HG03066 (cell line): ENCODE measurements around the gene LUC7L.
"Not testable (repeated sequence)": the region's sequence is repeated elsewhere in the genome, so short reads cannot be mapped to it uniquely, and the experiment has no call there.

Source experiments
- ATAC-seq: cut with Tn5 transposase; IDR thresholded peaks from one replicate; pipeline ENCODE4 v1.9.1; 2021; ENCODE audit warnings: low read depth; ENCODE audit not compliant: unreplicated experiment

LUC7L gene

DNA sequence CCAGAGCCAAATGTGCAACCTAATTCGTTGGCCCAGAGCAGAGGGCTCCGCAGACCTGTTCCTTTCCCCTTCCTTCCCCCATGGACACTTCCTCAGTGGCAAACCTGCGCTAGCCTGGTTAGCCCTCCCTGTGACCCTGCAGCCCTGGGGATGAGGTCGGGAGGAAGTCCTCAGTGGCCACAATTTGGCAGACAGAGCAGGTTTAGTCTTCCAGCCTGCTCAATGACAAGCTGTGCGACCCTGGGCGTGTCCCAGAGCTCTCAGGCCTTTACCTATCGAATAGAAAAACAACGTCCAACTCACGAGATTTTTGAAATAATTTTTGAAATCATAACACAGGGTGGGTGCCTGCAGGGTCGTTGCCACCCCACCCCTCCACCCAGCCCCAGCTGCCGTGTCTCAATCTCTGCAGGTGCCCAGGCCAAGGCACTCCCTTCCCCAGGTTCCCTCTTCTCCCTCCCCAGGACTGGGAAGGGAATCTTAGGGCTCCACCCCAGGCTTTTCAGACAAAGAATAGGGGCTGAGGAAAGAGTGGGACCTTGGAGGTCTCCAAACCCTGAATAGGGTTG, 62.0 kb downstream of the LUC7L start:
- ATAC-seq = no peak

DNA sequence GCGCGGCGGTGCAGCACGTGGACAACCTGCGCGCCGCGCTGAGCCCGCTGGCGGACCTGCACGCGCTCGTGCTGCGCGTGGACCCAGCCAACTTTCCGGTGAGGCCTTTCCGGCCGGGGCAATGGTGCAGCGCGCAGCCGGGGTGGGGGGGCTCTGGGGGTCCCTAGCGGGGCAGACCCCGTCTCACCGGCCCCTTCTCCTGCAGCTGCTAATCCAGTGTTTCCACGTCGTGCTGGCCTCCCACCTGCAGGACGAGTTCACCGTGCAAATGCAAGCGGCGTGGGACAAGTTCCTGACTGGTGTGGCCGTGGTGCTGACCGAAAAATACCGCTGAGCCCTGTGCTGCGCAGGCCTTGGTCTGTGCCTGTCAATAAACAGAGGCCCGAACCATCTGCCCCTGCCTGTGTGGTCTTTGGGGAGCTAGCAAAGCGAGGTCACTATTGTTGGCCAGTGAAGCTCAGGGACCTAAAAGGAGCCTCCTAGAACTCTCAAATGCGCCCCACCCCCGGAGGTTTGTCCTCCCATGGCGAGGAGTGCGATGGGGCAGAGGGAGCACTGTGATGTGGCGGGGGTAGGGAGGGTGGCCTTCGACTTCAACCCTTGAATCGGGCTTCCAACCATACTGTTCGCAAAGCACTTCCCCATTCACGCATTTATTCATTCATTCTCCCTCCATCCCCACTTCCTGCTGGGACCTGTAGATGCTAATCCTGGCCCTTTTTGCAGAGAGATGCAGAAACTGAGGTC, 62.7 kb downstream of the LUC7L start:
- no peak for ATAC-seq

DNA sequence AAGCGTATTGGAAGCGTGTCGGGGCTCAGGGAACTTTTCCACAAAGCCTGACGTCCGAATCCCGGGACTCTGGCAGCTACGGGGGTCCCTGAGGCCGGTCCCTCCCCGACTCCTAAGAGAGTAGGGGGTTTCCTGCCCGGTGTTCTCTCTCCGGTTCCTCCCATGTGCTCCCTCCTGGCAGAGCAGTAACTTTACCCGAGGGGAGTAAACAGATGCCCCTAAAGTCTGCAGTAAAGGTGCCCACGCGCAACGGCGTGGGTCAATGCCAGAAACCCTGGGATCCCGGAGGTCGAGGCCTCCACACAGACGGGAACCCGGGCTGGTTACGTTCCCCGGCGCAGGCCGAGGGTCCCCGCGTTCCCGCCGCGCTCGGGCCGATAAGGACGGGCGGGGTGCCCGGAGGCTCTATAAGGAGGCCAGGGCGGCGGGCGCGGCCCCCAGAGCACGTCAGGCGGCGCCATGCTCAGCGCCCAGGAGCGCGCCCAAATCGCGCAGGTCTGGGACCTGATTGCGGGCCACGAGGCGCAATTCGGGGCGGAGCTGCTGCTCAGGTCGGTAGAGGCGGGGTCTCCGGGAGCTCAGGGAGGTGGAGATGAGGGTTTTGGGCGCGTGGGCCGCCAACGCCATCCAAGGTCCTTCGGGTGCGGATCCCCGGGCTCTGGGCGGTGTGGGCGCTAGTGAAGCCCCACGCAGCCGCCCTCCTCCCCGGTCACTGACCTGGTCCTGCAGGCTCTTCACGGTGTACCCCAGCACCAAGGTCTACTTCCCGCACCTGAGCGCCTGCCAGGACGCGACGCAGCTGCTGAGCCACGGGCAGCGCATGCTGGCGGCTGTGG, 63.5 kb downstream of the LUC7L start, which contains the start of gene HBM:
TSS of gene HBM (plus strand) at position 440 of the 836 bp plus-strand sequence. CDS start at position 460, 20 bp downstream.
- ATAC-seq = no peak

DNA sequence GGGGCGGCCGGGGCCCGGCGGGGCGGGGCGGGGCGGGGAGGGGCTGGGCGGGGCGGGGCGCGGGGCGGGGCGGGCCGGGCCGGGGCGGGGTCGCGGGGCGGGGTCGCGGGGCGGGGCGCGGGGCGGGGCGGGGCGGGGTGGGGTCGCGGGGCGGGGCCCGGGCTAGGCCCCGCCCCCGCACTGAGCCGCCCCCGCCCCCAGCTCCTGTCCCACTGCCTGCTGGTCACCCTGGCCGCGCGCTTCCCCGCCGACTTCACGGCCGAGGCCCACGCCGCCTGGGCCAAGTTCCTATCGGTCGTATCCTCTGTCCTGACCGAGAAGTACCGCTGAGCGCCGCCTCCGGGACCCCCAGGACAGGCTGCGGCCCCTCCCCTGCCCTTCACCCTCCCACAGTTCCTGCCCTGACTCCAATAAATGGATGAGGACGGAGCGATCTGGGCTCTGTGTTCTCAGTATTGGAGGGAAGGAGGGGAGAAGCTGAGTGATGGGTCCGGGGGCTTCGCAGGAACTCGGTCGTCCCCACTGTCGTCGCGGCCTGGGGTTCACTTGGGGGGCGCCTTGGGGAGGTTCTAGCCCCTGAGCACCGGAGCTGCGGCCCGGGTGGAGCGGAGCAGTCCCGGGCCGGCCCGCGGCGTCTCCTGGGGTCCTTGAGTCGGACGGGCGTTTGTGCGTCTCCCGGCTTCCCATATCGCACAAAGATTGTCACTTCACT, 64.3 kb downstream of the LUC7L start:
- no peak for ATAC-seq

DNA sequence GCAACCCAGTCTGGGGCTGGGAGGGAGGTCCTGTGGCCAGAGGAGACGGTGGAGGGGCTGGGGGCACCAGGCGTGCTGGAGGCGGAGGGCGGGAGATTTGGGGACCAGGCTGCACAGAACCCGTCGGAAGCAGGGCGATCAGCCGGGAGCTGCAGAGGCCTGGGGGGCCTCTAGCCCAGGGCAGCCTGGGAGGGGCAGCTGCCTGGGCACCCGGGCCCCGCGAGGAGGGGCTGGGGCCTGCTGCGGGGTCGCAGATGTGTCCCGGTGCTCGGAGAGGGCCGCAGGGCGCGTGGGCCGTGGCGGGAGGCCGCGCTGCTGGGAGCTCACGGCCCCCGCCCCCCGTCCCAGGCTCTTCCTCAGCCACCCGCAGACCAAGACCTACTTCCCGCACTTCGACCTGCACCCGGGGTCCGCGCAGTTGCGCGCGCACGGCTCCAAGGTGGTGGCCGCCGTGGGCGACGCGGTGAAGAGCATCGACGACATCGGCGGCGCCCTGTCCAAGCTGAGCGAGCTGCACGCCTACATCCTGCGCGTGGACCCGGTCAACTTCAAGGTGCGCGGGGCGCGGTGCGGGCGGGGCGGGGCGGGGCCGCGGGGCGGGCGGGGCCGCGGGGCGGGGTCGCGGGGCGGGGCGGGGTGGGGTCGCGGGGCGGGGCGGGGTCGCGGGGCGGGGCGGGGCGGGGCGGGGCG, 65.0 kb downstream of the LUC7L start:
- ATAC-seq = not testable (repeated sequence)

DNA sequence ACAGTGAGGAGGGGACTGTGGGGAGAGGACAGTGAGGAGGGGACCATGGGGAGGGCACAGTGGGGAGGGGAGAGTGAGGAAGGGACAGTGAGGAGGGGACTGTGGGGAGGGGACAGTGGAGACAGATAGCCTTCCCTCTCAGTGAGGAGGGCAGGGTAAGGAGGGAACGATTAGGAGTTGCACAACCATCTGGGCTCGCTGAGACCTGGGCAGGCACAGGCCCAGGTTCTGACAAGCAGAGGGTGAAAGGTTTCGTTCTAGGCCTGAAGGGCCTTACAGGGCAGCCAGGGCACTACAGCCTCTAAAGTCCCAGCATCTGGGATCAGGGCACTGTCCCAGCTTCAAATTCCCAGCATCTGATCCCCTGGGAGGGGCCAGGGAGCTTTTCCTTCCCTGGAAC, 65.6 kb downstream of the LUC7L start:
- not testable (repeated sequence) for ATAC-seq

DNA sequence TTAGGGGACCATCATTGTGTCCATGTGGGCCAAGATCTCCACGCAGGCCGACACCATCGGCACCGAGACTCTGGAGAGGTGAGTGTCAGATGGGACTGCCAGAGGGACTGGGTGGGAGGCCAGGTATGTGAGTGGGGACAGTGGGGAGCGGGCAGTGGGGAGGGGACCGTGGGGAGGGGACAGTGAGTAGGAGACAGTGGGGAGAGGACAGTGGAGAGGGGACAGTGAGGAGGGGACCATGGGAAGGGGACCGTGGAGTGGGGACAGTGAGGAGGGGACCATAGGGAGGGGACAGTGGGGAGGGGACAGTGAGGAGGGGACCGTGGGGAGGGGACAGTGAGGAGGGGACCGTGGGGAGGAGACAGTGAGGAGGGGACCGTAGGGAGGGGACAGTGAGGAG, 66.1 kb downstream of the LUC7L start:
- ATAC-seq = not testable (repeated sequence)

DNA sequence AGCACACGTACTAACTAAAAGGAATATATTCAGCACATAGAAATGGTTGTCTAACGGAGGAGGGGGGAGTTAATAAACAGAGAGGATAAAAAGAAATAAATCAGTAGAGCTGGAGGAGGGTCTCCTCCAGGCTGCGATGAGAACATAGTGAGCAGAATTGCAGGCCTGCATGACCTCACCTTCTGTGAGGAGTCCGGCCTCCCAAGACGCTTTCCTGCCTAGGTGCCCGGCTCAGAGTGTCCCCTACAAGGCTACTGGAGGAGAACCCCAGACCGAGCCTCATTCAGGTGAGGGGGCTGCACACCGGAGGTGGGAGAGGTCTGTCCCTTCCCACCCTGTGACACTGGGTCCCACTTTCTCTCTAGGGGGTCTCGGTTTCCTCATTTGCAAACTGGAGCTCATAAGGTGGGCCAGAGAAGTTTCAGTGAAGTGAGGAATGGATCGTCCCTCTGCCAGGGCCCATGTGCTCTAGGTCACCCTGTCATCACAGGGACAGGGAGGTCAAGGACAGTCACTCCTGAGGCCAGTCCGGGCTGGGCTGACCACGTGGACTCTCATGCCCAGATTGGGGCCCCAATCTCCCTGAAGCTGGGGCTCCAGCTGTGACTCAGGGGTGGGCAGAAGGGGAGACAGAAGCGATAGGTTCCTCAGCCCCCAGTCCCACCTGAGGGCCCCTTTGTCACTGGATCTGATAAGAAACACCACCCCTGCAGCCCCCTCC, 66.8 kb downstream of the LUC7L start:
- ATAC-seq = no peak

DNA sequence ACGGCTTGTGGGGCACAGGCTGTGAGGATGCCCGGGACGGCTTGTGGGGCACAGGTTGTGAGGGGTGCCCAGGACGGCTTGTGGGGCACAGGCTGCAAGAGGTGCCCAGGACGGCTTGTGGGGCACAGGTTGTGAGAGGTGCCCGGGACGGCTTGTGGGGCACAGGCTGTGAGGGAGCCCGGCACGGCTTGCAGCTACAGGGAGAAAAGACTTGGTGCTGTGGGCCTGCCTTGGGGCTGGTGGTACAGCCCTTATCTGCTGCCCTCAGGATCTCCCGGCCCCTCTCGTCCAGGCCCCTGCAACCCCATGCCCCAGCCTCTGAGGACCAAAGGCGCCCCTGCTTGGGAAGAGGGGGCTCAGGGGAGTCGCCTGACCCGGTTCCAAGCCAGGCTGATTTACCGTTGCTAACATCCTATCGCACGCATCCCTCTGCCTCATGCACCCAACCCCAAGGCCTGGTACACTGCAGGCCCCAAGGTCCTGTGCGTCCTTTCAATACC, 68.5 kb downstream of the LUC7L start:
- ATAC-seq = no peak

DNA sequence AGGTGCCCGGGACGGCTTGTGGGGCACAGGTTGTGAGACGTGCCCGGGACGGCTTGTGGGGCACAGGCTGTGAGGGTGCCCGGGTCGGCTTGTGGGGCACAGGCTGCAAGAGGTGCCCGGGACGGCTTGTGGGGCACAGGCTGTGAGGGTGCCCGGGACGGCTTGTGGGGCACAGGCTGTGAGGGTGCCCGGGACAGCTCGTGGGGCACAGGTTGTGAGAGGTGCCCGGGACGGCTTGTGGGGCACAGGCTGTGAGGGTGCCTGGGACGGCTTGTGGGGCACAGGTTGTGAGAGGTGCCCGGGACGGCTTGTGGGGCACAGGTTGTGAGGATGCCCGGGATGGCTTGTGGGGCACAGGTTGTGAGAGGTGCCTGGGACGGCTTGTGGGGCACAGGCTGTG, 69.0 kb downstream of the LUC7L start:
- ATAC-seq = not testable (repeated sequence)

DNA sequence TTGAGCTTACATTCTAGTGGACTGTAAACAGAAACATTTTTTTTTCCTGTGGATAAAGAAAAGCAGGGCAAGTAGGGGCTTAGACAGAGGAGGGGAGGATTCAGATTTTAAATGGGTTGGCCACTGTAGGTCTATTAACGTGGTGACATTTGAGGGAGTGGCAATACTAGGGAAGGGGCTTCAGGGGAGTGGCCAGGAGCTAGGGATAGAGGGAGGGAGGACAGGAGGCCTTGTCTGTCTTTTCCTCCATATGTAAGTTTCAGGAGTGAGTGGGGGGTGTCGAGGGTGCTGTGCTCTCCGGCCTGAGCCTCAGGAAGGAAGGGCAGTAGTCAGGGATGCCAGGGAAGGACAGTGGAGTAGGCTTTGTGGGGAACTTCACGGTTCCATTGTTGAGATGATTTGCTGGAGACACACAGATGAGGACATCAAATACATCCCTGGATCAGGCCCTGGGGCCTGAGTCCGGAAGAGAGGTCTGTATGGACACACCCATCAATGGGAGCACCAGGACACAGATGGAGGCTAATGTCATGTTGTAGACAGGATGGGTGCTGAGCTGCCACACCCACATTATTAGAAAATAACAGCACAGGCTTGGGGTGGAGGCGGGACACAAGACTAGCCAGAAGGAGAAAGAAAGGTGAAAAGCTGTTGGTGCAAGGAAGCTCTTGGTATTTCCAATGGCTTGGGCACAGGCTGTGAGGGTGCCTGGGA, 70.0 kb downstream of the LUC7L start:
- no peak for ATAC-seq

DNA sequence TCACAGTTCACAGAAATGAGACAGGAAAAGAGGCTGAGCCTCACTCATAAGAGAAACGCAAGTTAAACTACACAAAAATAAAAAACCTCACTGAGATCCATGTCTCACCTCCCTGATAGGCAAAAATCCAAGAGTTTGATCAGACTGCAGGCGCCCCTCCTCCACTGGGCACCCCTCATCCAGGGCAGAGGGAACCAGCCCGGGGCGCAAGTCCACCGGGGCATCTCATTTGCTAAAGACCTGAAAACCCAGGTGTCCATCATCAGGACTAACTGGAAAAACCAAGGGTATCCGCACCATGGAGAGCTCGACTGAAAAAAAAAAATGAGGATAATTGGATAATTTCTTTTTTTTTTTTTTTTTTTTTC, 74.2 kb downstream of the LUC7L start:
- no peak for ATAC-seq

DNA sequence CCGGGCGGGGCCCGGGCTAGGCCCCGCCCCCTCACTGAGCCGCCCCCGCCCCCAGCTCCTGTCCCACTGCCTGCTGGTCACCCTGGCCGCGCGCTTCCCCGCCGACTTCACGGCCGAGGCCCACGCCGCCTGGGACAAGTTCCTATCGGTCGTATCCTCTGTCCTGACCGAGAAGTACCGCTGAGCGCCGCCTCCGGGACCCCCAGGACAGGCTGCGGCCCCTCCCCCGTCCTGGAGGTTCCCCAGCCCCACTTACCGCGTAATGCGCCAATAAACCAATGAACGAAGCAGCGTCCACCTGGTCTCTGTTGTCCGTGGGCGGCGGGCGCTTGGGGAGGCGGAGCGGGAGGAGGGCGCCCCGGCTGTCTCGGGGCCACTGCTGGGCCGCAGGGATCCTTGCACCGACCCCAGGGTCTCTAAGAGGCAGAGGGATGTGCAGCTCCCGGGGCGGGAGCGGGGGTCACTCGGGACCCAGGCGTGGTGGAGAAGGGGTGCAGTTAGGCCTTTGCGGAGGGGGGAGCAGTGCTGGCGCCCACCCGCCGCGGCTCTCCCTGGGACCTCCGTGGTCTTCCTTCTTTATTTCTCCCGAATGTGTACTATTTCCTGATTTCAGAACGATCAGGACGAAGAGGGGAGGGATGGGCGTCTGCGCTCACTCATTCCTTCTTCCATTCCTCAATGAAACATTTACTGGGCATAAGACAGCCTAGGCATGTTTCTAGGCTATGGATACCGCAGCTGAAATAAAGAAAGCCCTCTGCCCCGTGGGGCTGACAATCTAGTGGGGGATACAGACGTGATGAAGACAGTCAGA, 74.8 kb downstream of the LUC7L start:
- ATAC-seq = no peak

DNA sequence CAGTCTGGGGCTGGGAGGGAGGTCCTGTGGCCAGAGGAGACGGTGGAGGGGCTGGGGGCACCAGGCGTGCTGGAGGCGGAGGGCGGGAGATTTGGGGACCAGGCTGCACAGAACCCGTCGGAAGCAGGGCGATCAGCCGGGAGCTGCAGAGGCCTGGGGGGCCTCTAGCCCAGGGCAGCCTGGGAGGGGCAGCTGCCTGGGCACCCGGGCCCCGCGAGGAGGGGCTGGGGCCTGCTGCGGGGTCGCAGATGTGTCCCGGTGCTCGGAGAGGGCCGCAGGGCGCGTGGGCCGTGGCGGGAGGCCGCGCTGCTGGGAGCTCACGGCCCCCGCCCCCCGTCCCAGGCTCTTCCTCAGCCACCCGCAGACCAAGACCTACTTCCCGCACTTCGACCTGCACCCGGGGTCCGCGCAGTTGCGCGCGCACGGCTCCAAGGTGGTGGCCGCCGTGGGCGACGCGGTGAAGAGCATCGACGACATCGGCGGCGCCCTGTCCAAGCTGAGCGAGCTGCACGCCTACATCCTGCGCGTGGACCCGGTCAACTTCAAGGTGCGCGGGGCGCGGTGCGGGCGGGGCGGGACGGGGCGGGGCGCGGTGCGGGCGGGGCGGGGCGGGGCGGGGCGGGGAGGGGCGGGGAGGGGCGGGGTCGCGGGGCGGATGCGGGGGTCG, 75.6 kb downstream of the LUC7L start:
- ATAC-seq = not testable (repeated sequence)

DNA sequence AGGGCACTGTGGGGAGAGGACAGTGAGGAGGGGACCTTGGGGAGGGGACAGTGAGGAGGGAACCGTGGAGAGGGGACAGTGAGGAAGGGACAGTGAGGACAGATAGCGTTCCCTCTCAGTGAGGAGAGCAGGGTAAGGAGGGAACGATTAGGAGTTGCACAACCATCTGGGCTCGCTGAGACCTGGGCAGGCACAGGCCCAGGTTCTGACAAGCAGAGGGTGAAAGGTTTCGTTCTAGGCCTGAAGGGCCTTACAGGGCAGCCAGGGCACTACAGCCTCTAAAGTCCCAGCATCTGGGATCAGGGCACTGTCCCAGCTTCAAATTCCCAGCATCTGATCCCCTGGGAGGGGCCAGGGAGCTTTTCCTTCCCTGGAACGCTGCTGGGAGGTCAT, 76.1 kb downstream of the LUC7L start:
- ATAC-seq = not testable (repeated sequence)

DNA sequence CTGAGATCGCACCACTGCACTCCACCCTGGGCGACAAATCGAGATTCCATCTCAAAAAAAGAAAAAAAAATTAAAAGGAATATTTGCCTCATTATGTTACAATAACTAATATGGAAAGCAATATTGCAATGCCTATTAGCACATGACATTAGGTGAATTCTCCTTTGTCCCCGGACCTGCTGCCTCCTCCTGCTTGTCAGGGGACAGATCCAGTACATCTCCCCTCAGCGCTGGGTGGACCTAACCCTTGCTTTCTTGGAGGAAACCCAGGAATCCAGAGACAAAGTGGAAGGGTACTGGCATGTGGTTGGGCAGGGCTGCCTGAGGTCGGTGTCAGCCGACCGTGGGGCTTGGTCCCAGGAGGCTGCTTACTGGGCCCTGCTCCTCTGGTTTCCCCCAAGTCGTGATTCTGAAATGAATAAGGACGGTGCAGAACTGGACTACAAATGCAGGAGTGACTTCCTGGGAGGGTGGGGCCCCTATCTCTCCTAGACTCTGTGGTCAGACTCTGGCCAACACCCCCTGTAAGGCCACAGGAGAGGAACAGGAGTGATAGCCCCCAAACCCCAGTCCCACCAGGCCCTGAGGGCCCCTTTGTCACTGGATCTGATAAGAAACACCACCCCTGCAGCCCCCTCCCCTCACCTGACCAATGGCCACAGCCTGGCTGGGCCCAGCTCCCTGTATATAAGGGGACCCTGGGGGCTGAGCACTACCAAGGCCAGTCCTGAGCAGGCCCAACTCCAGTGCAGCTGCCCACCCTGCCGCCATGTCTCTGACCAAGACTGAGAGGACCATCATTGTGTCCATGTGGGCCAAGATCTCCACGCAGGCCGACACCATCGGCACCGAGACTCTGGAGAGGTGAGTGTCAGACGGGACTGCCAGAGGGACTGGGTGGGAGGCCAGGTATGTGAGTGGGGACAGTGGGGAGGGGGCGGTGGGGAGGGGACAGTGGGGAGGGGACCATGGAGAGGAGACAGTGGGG, 76.8 kb downstream of the LUC7L start, which contains the start of gene HBZ:
TSS of gene HBZ (plus strand) at position 504 of the 988 bp plus-strand sequence. CDS start at position 770, 266 bp downstream.
- no peak for ATAC-seq
